Esophagus squamous epithelium (tissue), 5 donors: ENCODE data around the gene IGSF9. TPM values are rescaled to one million over a fixed set of nuclear protein-coding genes. Genes with fewer than 3 reads are reported as not detected.

Source experiments
- DNase-seq: peaks from one replicate; lab custom pipeline; 2025; lab: John Stamatoyannopoulos, UW
- H3K27ac ChIP-seq, 4 donors: fragments of 200-600 bp; sonication (generic); one replicate each; pipeline ENCODE4 v1.5.1; 2016 to 2019; ENCODE audit warnings: mild to moderate bottlenecking in 1 of 4
- H3K27me3 ChIP-seq, 4 donors: fragments of 200-600 bp; sonication (generic); 1 replicate in 3 of 4; 2 replicates in 1 of 4; pipeline versions ENCODE4 v1.5.1 to v1.6.0; 2017 to 2021; ENCODE audit warnings: antibody characterized with exemption in 1 of 4
- H3K36me3 ChIP-seq, 3 donors: fragments of 200-600 bp; sonication (generic); one replicate each; pipeline ENCODE4 v1.5.1; 2016 to 2019
- H3K4me1 ChIP-seq, 3 donors: fragments of 200-600 bp; sonication (generic); one replicate each; pipeline ENCODE4 v1.5.1; 2017 to 2019
- H3K4me3 ChIP-seq, 4 donors: fragments of 200-600 bp; sonication (generic); 1 replicate in 3 of 4; 2 replicates in 1 of 4; pipeline ENCODE4 v1.5.1; 2016 to 2019; ENCODE audit warnings: mild to moderate bottlenecking in 2 of 4, moderate library complexity in 1 of 4
- H3K9me3 ChIP-seq, 3 donors: fragments of 200-600 bp; sonication (generic); one replicate each; pipeline ENCODE4 v1.5.1; 2016 to 2019
- CTCF ChIP-seq, 6 experiments: fragments of 450-650 bp in 4 of 6; fragments of 200-600 bp in 2 of 6; sonication (generic) in 2 of 6; IDR thresholded peaks; one replicate each; pipeline ENCODE4 v1.5.1; 2016 to 2019; ENCODE audit warnings: antibody characterized with exemption in 6 of 6, mild to moderate bottlenecking in 4 of 6, moderate library complexity in 4 of 6
- POLR2A ChIP-seq, 4 donors: fragments of 450-650 bp; IDR thresholded peaks; one replicate each; pipeline ENCODE4 v1.6.1; 2017; ENCODE audit warnings: antibody characterized with exemption in 4 of 4, mild to moderate bottlenecking in 4 of 4, moderate library complexity in 3 of 4
- WGBS, 2 donors: methylation state at CpG; one replicate each; pipeline ENCODE4 v1.1.5; 2018; 5-methylcytosine and 5-hydroxymethylcytosine counted together
- intact Hi-C: fragments of 100-400 bp; cut with DNase I; formaldehyde crosslinking; loops from one replicate; pipeline ENCODE4 v1.15.0; 2022
- total RNA-seq, 4 donors: library from RNA; depleted of rRNA; stranded (reverse); fragments of >200 nt; gene quantifications; one replicate each; pipeline ENCODE4 v1.1.0, GENCODE V29; 2016
- donor health status: DM: yes; HTN: yes; CAD: no.

IGSF9 gene
- total RNA-seq, 4 donors from 2014 or later = 4.2 to 12.0 (median 8.8) TPM

GRCh38 chr1:159970932-159971342, 25.5 kb upstream of the IGSF9 start:
- H3K36me3 ChIP-seq = no peaks in the 10 kb centered on the region
- 73 to 76% methylated on average over 7 to 8 of the region's 9 CpGs for WGBS, 2 donors
- intact Hi-C loops = no loop called here
- peaks cover 0 to 6% (median 0%) of the 10 kb centered on the region in 4 donors for H3K27me3 ChIP-seq
- H3K27ac ChIP-seq = no peak overlapping the region
- no peak for DNase-seq
- TF ChIP-seq CTCF (IDR thresholded peaks at IDR 0.05) (no peak), POLR2A (IDR thresholded peaks at IDR 0.05) (no peak)
- no peaks in the 10 kb centered on the region for H3K9me3 ChIP-seq
- H3K4me1 ChIP-seq = no peaks in the 10 kb centered on the region
- no peak overlapping the region for H3K4me3 ChIP-seq

DNA sequence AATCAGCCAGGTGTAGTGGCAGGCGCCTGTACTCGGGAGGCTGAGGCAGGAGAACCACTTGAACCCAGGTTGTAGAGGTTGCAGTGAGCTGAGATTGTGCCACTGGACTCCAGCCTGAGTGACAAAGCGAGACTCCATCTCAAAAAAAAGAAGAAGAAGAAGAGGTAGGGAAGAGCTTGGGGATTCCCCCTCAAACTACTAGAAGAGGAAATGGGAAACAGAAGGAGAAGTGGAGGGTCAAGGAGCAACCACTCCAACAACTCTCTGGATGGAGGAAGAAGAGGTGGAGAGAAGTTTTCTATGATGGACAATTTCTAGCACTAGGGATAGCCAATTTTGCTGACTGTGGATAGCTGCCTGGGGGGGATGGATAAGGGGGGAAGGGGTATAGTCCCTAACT, 23.5 kb upstream of the IGSF9 start:
- Histone ChIP-seq H3K36me3 (no peaks in the 10 kb centered on the region), H3K27ac (no peak overlapping the region), H3K9me3 (no peaks in the 10 kb centered on the region), H3K4me3 (no peak overlapping the region), H3K27me3 (peaks cover 0 to 6% (median 0%) of the 10 kb centered on the region in 4 donors), H3K4me1 (peaks cover 0 to 12% (median 0%) of the 10 kb centered on the region in 3 donors)
- intact Hi-C loops = no loop called here
- no peak for DNase-seq
- 82 to 89% methylated on average over 3 of the region's 3 CpGs for WGBS, 2 donors
- TF ChIP-seq POLR2A (IDR thresholded peaks at IDR 0.05) (no peak), CTCF (IDR thresholded peaks at IDR 0.05) (no peak)

DNA sequence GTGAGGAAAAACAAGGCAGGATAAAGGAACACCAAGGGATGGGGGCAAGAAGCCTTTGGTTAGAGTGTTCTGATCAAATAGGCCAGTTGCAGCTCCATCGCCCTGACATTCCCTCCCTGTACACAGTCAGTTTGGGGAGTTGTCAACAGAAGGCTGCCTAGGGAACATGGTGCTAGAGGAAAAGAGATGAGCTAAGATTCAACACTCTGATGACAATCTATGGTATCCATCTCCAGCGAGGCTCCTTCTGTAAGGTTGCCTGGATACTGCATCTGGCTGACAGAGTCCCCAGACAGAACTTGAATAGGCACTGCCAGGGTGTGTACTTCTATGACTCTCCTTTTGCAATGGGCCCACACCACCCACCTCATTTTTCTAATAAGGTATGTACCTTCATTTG, 19.9 kb upstream of the IGSF9 start:
- H3K4me3 ChIP-seq = no peak overlapping the region

DNA sequence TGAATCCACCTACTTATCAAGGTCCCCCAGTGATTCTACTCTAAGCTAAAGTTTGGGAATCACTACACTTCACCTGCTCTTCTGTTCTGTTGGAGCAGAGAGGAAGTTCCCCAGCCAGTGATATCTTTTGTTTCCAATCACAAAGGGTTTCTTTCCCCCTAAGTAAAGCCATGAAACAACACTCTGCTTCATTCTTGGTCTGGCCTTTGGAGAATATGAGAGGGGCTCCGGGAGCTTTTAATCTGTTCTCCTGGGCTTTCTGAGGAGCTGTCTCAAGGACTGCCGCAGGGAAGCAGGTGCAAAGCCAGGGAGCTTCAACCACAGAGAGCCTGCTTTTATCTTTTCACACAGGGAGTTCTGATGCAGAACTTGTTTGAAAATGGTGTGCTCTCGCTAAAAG, 18.7 kb upstream of the IGSF9 start:
- Histone ChIP-seq H3K4me1 (peaks cover 3 to 52% (median 4%) of the 10 kb centered on the region in 3 donors), H3K27ac (no peak overlapping the region), H3K4me3 (no peak overlapping the region), H3K27me3 (no peaks in the 10 kb centered on the region), H3K36me3 (no peaks in the 10 kb centered on the region), H3K9me3 (no peaks in the 10 kb centered on the region)
- WGBS, 2 donors = 20 to 57% methylated on average over 1 to 2 of the region's 3 CpGs
- intact Hi-C loops = no loop called here
- no peak for DNase-seq
- TF ChIP-seq POLR2A (IDR thresholded peaks at IDR 0.05) (no peak), CTCF (IDR thresholded peaks at IDR 0.05) (no peak)

More for the DNA sequence above, 19.9 kb upstream of the IGSF9 start:
- Histone ChIP-seq H3K36me3 (no peaks in the 10 kb centered on the region), H3K4me1 (peaks cover 3 to 42% (median 3%) of the 10 kb centered on the region in 3 donors), H3K27ac (no peak overlapping the region), H3K9me3 (no peaks in the 10 kb centered on the region), H3K27me3 (peaks cover 0 to 6% (median 0%) of the 10 kb centered on the region in 4 donors)
- no peak for TF ChIP-seq POLR2A (IDR thresholded peaks at IDR 0.05)
- TF ChIP-seq CTCF (IDR thresholded peaks at IDR 0.05) = no peak
- 86 to 88% methylated on average over 2 of the region's 2 CpGs for WGBS, 2 donors
- DNase-seq = no peak
- intact Hi-C loops = no loop called here

- H3K9me3 ChIP-seq = no peaks in the 10 kb centered on the region
- DNase-seq = no peak
- H3K27ac ChIP-seq = peak overlapping the region; percentile 70 to 85 (median 84)
- 88 to 94% methylated on average over 11 of the region's 11 CpGs for WGBS, 2 donors
- peaks cover 4 to 70% (median 7%) of the 10 kb centered on the region in 3 donors for H3K4me1 ChIP-seq
- intact Hi-C loops = no loop called here
- H3K36me3 ChIP-seq = no peaks in the 10 kb centered on the region
- H3K4me3 ChIP-seq = peak overlapping the region; percentile 12 to 57 (median 30)
- TF ChIP-seq POLR2A (IDR thresholded peaks at IDR 0.05) = no peak
- no peaks in the 10 kb centered on the region for H3K27me3 ChIP-seq
Observed at GRCh38 chr1:159962176-159962575, 16.8 kb upstream of the IGSF9 start.

GRCh38 chr1:159961636-159962035, 16.2 kb upstream of the IGSF9 start:
- H3K27ac ChIP-seq = peak overlapping the region; percentile 70 to 85 (median 84)
- no peaks in the 10 kb centered on the region for H3K9me3 ChIP-seq
- no peak for TF ChIP-seq POLR2A (IDR thresholded peaks at IDR 0.05)
- TF ChIP-seq CTCF (IDR thresholded peaks at IDR 0.05) = no peak
- H3K4me1 ChIP-seq = peaks cover 4 to 70% (median 7%) of the 10 kb centered on the region in 3 donors
- H3K27me3 ChIP-seq = no peaks in the 10 kb centered on the region
- no peaks in the 10 kb centered on the region for H3K36me3 ChIP-seq
- intact Hi-C loops = no loop called here
- 30 to 32% methylated on average over 10 to 15 of the region's 15 CpGs for WGBS, 2 donors
- H3K4me3 ChIP-seq = peak overlapping the region; percentile 12 to 57 (median 30)
- no peak for DNase-seq
